Liver (tissue), 9 donors: ENCODE results near the gene CPNE1. TPM values are rescaled to one million over a fixed set of nuclear protein-coding genes. Genes with fewer than 3 reads are reported as not detected.

ENCODE experiments used
- DNase-seq: peaks from one replicate; pipeline ENCODE4 v3.0.0-alpha.2; 2017; ENCODE audit warnings: low spot score
- H3K27ac ChIP-seq, 2 donors: one replicate each; pipeline ENCODE4 v1.7.0; 2013; ENCODE audit warnings: inconsistent platforms in 2 of 2, low read length in 2 of 2, control low read depth in 1 of 2, low read depth in 1 of 2, mild to moderate bottlenecking in 1 of 2
- H3K27me3 ChIP-seq, 4 donors: one replicate each; pipeline versions ENCODE4 v1.6.1 to v1.7.0; 2013; ENCODE audit warnings: low read length in 3 of 4, inconsistent platforms in 1 of 4, mild to moderate bottlenecking in 1 of 4, moderate library complexity in 1 of 4; ENCODE audit not compliant: control insufficient read depth in 4 of 4, insufficient read depth in 4 of 4
- H3K36me3 ChIP-seq, 4 donors: one replicate each; pipeline versions ENCODE4 v1.6.1 to v1.7.0; 2013; ENCODE audit warnings: low read length in 3 of 4, mild to moderate bottlenecking in 3 of 4, low read depth in 1 of 4, moderate library complexity in 1 of 4; ENCODE audit not compliant: control insufficient read depth in 4 of 4, insufficient read depth in 3 of 4
- H3K4me1 ChIP-seq, 4 donors: one replicate each; pipeline versions ENCODE4 v1.6.1 to v1.7.0; 2013; ENCODE audit warnings: low read length in 3 of 4, mild to moderate bottlenecking in 3 of 4, moderate library complexity in 1 of 4; ENCODE audit not compliant: control insufficient read depth in 4 of 4, insufficient read depth in 4 of 4
- H3K4me3 ChIP-seq, 3 donors: one replicate each; pipeline versions ENCODE4 v1.6.1 to v1.7.0; 2013; ENCODE audit warnings: low read length in 3 of 3, control low read depth in 1 of 3, low read depth in 1 of 3, mild to moderate bottlenecking in 1 of 3
- H3K9ac ChIP-seq, 2 donors: one replicate each; pipeline ENCODE4 v1.7.0; 2013; ENCODE audit warnings: low read length in 2 of 2, mild to moderate bottlenecking in 2 of 2, moderate library complexity in 2 of 2, control low read depth in 1 of 2, low read depth in 1 of 2
- H3K9me3 ChIP-seq, 4 donors: one replicate each; pipeline versions ENCODE4 v1.6.1 to v1.7.0; 2013; ENCODE audit warnings: low read length in 3 of 4; ENCODE audit not compliant: control insufficient read depth in 4 of 4
- ATF3 ChIP-seq: IDR thresholded peaks from 2 replicates; pipeline ENCODE4 v1.6.1; 2016; ENCODE audit warnings: antibody characterized with exemption
- CTCF ChIP-seq: fragments of 150-350 bp; IDR thresholded peaks from 2 replicates; pipeline ENCODE4 v1.5.1; 2017; ENCODE audit warnings: improper control_type of control experiment, low read depth, low read length; ENCODE audit not compliant: missing input control
- FOXA1 ChIP-seq: IDR thresholded peaks from 2 replicates; pipeline ENCODE4 v1.6.1; 2016; ENCODE audit warnings: antibody characterized with exemption
- FOXA2 ChIP-seq: IDR thresholded peaks from 2 replicates; pipeline ENCODE4 v1.6.1; 2016; ENCODE audit warnings: antibody characterized with exemption
- GABPA ChIP-seq, 2 donors: IDR thresholded peaks in 1 of 2; conservative IDR thresholded peaks in 1 of 2; 2 replicates each; pipeline ENCODE4 v1.6.1; 2016; ENCODE audit warnings: antibody characterized with exemption in 2 of 2, mild to moderate bottlenecking in 1 of 2, moderate library complexity in 1 of 2
- HNF4A ChIP-seq, 2 donors: conservative IDR thresholded peaks; 2 replicates each; pipeline ENCODE4 v1.6.1; 2016; ENCODE audit warnings: antibody characterized with exemption in 2 of 2, mild to moderate bottlenecking in 2 of 2
- RAD21 ChIP-seq, 2 donors: IDR thresholded peaks; 2 replicates each; pipeline ENCODE4 v1.6.1; 2016; ENCODE audit warnings: antibody characterized with exemption in 2 of 2, mild to moderate bottlenecking in 2 of 2
- RXRA ChIP-seq, 2 donors: IDR thresholded peaks; 2 replicates each; pipeline ENCODE4 v1.6.1; 2017 to 2018; ENCODE audit warnings: antibody characterized with exemption in 2 of 2, mild to moderate bottlenecking in 1 of 2
- SP1 ChIP-seq: IDR thresholded peaks from 2 replicates; pipeline ENCODE4 v1.6.1; 2018; ENCODE audit warnings: antibody characterized with exemption, mild to moderate bottlenecking
- YY1 ChIP-seq: IDR thresholded peaks from 2 replicates; pipeline ENCODE4 v1.6.1; 2016; ENCODE audit warnings: antibody characterized with exemption, mild to moderate bottlenecking
- ZBTB33 ChIP-seq: IDR thresholded peaks from 2 replicates; pipeline ENCODE4 v1.6.1; 2016; ENCODE audit warnings: antibody characterized with exemption
- WGBS: extraction: QIAGEN DNeasy Blood & Tissue Kit; methylation state at CpG from one replicate; pipeline ENCODE4 v1.1.7; 2013; 5-methylcytosine and 5-hydroxymethylcytosine counted together
- polyA plus RNA-seq, 2 donors: library from polyadenylated mRNA; stranded (reverse) in 1 of 2; unstranded in 1 of 2; fragments of 200-250 nt in 1 of 2; fragments of >200 nt in 1 of 2; fragmentation: Nextera tagmentation in 1 of 2; extraction: Ambion mirVana in 1 of 2; gene quantifications; one replicate each; pipeline versions ENCODE4 v1.2.1 to v1.2.3, GENCODE V29; 2013 to 2015
- total RNA-seq, 2 donors: library from RNA; depleted of rRNA; stranded (reverse); fragments of >200 nt; gene quantifications; one replicate each; pipeline ENCODE4 v1.2.3, GENCODE V29; 2014
- TF ChIP-seq, protein P1 (sequence below): IDR thresholded peaks from 2 replicates; pipeline ENCODE4 v1.6.1; 2016; ENCODE audit warnings: antibody characterized with exemption
- donor health status: healthy.
- donor health status: healthy.
- donor health status: healthy.
- donor health status: healthy.
- donor health status: healthy.

CPNE1 gene
- total and polyA plus RNA-seq, 4 donors = 25.5 to 55.4 (median 50.5) TPM

DNA sequence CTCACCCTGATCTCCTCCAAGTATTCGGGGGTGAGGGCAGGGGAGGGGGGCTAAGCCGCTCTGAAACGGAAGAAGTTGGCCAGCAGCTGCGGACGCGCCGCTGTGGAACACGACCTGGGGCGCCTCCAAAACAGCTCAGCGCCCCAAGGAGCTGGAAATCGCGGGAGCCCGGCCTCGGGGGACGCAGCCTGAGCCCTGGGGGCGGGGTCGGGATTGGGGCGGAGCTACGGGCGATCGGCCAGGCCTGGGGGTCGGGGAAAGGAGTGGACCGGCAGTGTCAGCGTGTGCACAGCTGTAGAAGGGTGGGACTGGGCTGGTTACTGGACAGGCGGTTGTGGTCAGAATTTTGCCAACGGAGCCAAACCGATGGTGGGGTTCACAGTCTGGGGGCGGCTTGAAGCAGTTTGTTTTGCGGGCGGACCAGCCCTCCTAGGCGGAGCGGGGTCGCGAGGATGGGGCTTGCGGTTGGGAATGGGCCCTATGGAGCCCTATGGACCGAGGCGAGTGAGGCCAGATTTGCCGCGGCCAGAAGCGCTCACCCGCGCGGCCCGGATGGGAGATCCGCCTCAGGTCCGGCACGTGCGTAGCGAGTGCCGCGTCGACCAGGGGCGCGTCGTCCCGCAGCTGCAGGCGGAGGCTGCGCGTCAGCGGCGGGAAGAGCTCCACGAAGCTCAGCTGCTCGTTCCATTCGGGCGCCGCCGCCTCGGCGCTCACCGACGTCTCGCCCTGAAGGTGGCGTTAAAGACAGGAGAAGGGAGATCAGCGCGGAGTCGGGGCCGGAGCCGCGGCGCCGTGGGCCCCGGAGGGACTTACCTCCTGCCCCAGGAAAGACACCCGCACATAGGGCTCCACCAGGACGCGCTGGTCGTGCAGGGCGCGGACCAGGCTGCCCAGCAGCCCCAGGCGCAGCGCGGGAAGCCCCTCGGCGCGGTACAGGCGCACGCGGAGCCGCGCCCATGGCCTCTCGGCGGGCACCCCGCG is 63.4 kb downstream of the CPNE1 start:
- Histone ChIP-seq H3K4me1 (peaks cover 7 to 14% (median 13%) of the 10 kb centered on the region in 4 donors), H3K9me3 (no peaks in the 10 kb centered on the region), H3K27me3 (no peaks in the 10 kb centered on the region), H3K4me3 (peak overlapping the region; percentile 15 to 47 (median 29)), H3K9ac (peak overlapping the region in 1 of 2 donors; percentile 3), H3K36me3 (no peaks in the 10 kb centered on the region), H3K27ac (no peak overlapping the region)
- DNase-seq = peak; percentile 59
- WGBS = 2% methylated on average over 103 of the region's 103 CpGs
- TF ChIP-seq RAD21 (IDR thresholded peaks at IDR 0.05) (peak; percentile 71 to 74), ATF3 (no peak), CTCF (peak; percentile 35)

DNA sequence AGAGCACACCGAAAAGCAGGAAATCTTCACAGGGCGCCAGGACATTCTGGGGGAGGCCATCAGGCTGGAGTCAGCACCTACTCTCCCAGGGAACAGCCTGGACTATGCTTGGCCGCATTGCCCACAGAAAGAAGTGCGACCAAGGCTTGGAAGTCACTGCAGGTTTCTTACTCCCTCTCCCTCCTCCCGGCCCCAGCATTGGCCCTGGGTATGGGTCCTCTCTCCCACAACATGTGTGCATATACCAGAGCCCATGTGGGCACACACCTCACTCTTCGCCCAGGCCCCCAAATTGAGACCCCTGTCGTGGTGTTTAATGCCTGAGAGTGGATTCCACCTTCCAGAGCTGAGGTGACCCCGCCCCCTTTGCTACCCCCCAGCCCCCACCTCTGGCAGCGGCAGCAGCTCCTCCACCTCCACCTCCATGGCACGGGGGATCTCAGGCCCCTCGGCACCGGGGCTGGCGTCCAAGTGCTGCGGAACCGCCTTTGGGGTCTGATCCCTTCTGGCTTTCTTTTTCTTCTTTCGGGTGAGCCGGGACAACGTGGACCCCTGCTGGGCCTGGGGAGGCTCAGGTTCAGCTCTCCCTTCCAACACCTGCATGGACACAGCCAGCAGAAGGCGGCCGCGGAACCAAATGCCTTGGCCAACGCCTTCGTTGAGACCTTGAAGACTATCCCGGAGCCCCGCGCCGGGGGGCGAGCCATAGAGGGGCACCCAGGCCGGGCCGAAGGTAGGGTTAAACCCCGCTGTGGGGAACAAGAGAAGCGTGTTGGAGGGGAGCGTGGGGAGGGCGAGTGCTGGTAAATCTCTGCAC is 64.3 kb downstream of the CPNE1 start:
- peak overlapping the region in 1 of 3 donors; percentile 47 for H3K4me3 ChIP-seq
- H3K4me1 ChIP-seq = peaks cover 7 to 18% (median 14%) of the 10 kb centered on the region in 4 donors
- no peak overlapping the region for H3K9ac ChIP-seq
- H3K27me3 ChIP-seq = no peaks in the 10 kb centered on the region
- no peak overlapping the region for H3K27ac ChIP-seq
- no peaks in the 10 kb centered on the region for H3K36me3 ChIP-seq
- no peaks in the 10 kb centered on the region for H3K9me3 ChIP-seq
- no peak for DNase-seq
- TF ChIP-seq YY1 (no peak), FOXA1 (no peak), RAD21 (IDR thresholded peaks at IDR 0.05) (no peak)
- WGBS = 33% methylated on average over 34 of the region's 34 CpGs

GRCh38 chr20:35599776-35600120 is 65.0 kb downstream of the CPNE1 start:
- Histone ChIP-seq H3K27me3 (no peaks in the 10 kb centered on the region), H3K27ac (no peak overlapping the region), H3K4me1 (peaks cover 7 to 18% (median 15%) of the 10 kb centered on the region in 4 donors), H3K4me3 (no peak overlapping the region), H3K36me3 (no peaks in the 10 kb centered on the region), H3K9ac (no peak overlapping the region), H3K9me3 (no peaks in the 10 kb centered on the region)
- no peak for DNase-seq
- WGBS = 92% methylated on average over 9 of the region's 9 CpGs
- TF ChIP-seq FOXA2 = no peak
- TF ChIP-seq RXRA (IDR thresholded peaks at IDR 0.05) = no peak
- no peak for TF ChIP-seq GABPA (IDR thresholded peaks at IDR 0.05 in 1 of 2, conservative IDR thresholded peaks at IDR 0.05 in 1 of 2)
- TF ChIP-seq ATF3 = no peak
- no peak for TF ChIP-seq CTCF
- no peak for TF ChIP-seq SP1
- TF ChIP-seq FOXA1 = no peak
- no peak for TF ChIP-seq HNF4A (conservative IDR thresholded peaks at IDR 0.05)
- TF ChIP-seq YY1 = no peak
- no peak for TF ChIP-seq RAD21 (IDR thresholded peaks at IDR 0.05)
- no peak for TF ChIP-seq ZBTB33
- TF ChIP-seq, protein P1, sequence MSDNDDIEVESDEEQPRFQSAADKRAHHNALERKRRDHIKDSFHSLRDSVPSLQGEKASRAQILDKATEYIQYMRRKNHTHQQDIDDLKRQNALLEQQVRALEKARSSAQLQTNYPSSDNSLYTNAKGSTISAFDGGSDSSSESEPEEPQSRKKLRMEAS = no peak
